PC-3 (cell line): Measurements from ENCODE around the gene IBA57.

Experiments used
- CTCF ChIP-seq: fragments of 300-600 bp; sonication (generic); conservative IDR thresholded peaks from 2 replicates; pipeline ENCODE4 v1.5.1; 2017; ENCODE audit warnings: antibody characterized with exemption, low read depth, mild to moderate bottlenecking, low read length
- EZH2 ChIP-seq: fragments of 300-600 bp; sonication (generic); IDR thresholded peaks from one replicate; pipeline ENCODE4 v1.6.1; 2017; ENCODE audit warnings: antibody characterized with exemption, mild to moderate bottlenecking, low read length; ENCODE audit not compliant: unreplicated experiment

GRCh38 chr1:228211531-228212414 lies 46.2 kb downstream of the IBA57 start:
- TF ChIP-seq CTCF (no peak), EZH2 (no peak)
